Transverse colon (tissue), 4 donors: ENCODE measurements around the gene CDK8. TPM values are rescaled to one million over a fixed set of nuclear protein-coding genes. Genes with fewer than 3 reads are reported as not detected.

Source experiments
- DNase-seq: peaks from one replicate; pipeline ENCODE4 v3.0.0-alpha.2; 2019
- H3K27ac ChIP-seq, 4 donors: fragments of 200-600 bp; sonication (generic); 2 replicates each; pipeline ENCODE4 v1.5.1; 2016 to 2018; ENCODE audit warnings: inconsistent platforms in 4 of 4
- H3K27me3 ChIP-seq: fragments of 200-600 bp; sonication (generic); 2 replicates; pipeline ENCODE4 v1.5.1; 2017; ENCODE audit warnings: inconsistent platforms
- H3K36me3 ChIP-seq, 4 donors: fragments of 200-600 bp; sonication (generic); 2 replicates each; pipeline ENCODE4 v1.5.1; 2017 to 2019; ENCODE audit warnings: inconsistent platforms in 4 of 4
- H3K4me1 ChIP-seq, 4 donors: fragments of 200-600 bp; sonication (generic); 2 replicates each; pipeline ENCODE4 v1.5.1; 2017 to 2020; ENCODE audit warnings: inconsistent platforms in 4 of 4
- H3K4me3 ChIP-seq, 4 donors: fragments of 200-600 bp; sonication (generic); 1 replicate in 1 of 4; 2 replicates in 3 of 4; pipeline versions ENCODE4 v1.5.1 to v1.6.1; 2017 to 2019; ENCODE audit warnings: inconsistent platforms in 4 of 4
- H3K9me3 ChIP-seq, 2 donors: fragments of 200-600 bp; sonication (generic); 2 replicates each; pipeline ENCODE4 v1.5.1; 2017 to 2019; ENCODE audit warnings: inconsistent platforms in 2 of 2
- CTCF ChIP-seq, 5 experiments: fragments of 200-600 bp in 3 of 5; fragments of 450-650 bp in 2 of 5; sonication (generic) in 3 of 5; IDR thresholded peaks; 1 replicate in 2 of 5; 2 replicates in 3 of 5; pipeline ENCODE4 v1.5.1; 2016 to 2017; ENCODE audit warnings: antibody characterized with exemption in 5 of 5, inconsistent platforms in 3 of 5, mild to moderate bottlenecking in 2 of 5, moderate library complexity in 1 of 5
- EP300 ChIP-seq: sonication (generic); formaldehyde crosslinking; IDR thresholded peaks from one replicate; pipeline ENCODE4 v1.6.1; 2017; ENCODE audit warnings: antibody characterized with exemption, low read depth
- POLR2A ChIP-seq: fragments of 450-650 bp; IDR thresholded peaks from one replicate; pipeline ENCODE4 v1.6.1; 2016; ENCODE audit warnings: antibody characterized with exemption, mild to moderate bottlenecking, moderate library complexity
- POLR2AphosphoS5 ChIP-seq, 3 donors: sonication (generic); formaldehyde crosslinking; IDR thresholded peaks; one replicate each; pipeline ENCODE4 v1.6.1; 2016; ENCODE audit warnings: antibody characterized with exemption in 3 of 3
- WGBS, 2 donors: methylation state at CpG; one replicate each; pipeline ENCODE4 v1.1.5; 2018; ENCODE audit warnings: low coverage in 1 of 2; 5-methylcytosine and 5-hydroxymethylcytosine counted together
- in situ Hi-C, 4 donors: fragments of 200-750 bp; cut with MboI; loops; one replicate each; pipeline versions ENCODE4 v1.15.0 to v1.15.1; 2017; ENCODE audit warnings: low sequenced_read_pairs in 3 of 4, low pct_ligation_motif_present in 1 of 4, low pct_unique_long_range_greater_than_20kb in 1 of 4
- intact Hi-C: fragments of 100-400 bp; cut with DNase I; formaldehyde crosslinking; loops from one replicate; pipeline ENCODE4 v1.15.1; 2023; ENCODE audit warnings: low total_unique reads
- total RNA-seq, 4 donors: library from RNA; depleted of rRNA; stranded (reverse); fragments of >200 nt; gene quantifications; one replicate each; pipeline ENCODE4 v1.1.0, GENCODE V29; 2016

The CDK8 gene
- total RNA-seq, 4 donors from 2014 or later: 8.6 to 37.4 (median 22.3) TPM

GRCh38 chr13:26320766-26321165 is 66.8 kb downstream of the CDK8 start:
- peaks cover 0 to 16% (median 0%) of the 10 kb centered on the region in 4 donors for H3K4me1 ChIP-seq
- H3K36me3 ChIP-seq: no peaks in the 10 kb centered on the region
- in situ Hi-C loops: no loop called here
- no peak for DNase-seq
- intact Hi-C loops: no loop called here
- H3K27ac ChIP-seq: no peak overlapping the region
- TF ChIP-seq POLR2AphosphoS5 (IDR thresholded peaks at IDR 0.05): no peak
- TF ChIP-seq POLR2A: no peak
- TF ChIP-seq CTCF (IDR thresholded peaks at IDR 0.05): no peak
- TF ChIP-seq EP300: no peak
- H3K9me3 ChIP-seq: no peaks in the 10 kb centered on the region
- H3K4me3 ChIP-seq: no peak overlapping the region
- H3K27me3 ChIP-seq: no peaks in the 10 kb centered on the region

- no peak for TF ChIP-seq POLR2AphosphoS5 (IDR thresholded peaks at IDR 0.05)
- no peak for TF ChIP-seq CTCF (IDR thresholded peaks at IDR 0.05)
- no peak for TF ChIP-seq EP300
- TF ChIP-seq POLR2A: no peak
- Histone ChIP-seq H3K27ac (no peak overlapping the region), H3K36me3 (no peaks in the 10 kb centered on the region), H3K9me3 (no peaks in the 10 kb centered on the region), H3K4me1 (peaks cover 0 to 28% (median under 1%) of the 10 kb centered on the region in 4 donors), H3K4me3 (no peak overlapping the region), H3K27me3 (no peaks in the 10 kb centered on the region)
- no peak for DNase-seq
- intact Hi-C loops (no loop called here), in situ Hi-C loops (no loop called here)
- 45% methylated on average over 2 of the region's 2 CpGs; no CpG with 5 or more reads in 1 of the 2 donors for WGBS, 2 donors
Measured at GRCh38 chr13:26323127-26323526, 69.2 kb downstream of the CDK8 start.

- no peaks in the 10 kb centered on the region for H3K27me3 ChIP-seq
- no peaks in the 10 kb centered on the region for H3K9me3 ChIP-seq
- DNase-seq: no peak
- peaks cover 0 to 35% (median 6%) of the 10 kb centered on the region in 4 donors for H3K4me1 ChIP-seq
- intact Hi-C loops (no loop called here), in situ Hi-C loops (no loop called here)
- TF ChIP-seq POLR2A (no peak), EP300 (no peak), CTCF (IDR thresholded peaks at IDR 0.05) (no peak), POLR2AphosphoS5 (IDR thresholded peaks at IDR 0.05) (no peak)
- H3K36me3 ChIP-seq: no peaks in the 10 kb centered on the region
- 87 to 100% methylated on average over 1 of the region's 1 CpG for WGBS, 2 donors
- H3K27ac ChIP-seq: peak overlapping the region in 1 of 4 donors; percentile 4
- no peak overlapping the region for H3K4me3 ChIP-seq
Measured at GRCh38 chr13:26323764-26324163, 69.8 kb downstream of the CDK8 start.

- TF ChIP-seq EP300 (no peak), CTCF (IDR thresholded peaks at IDR 0.05) (no peak), POLR2A (no peak), POLR2AphosphoS5 (IDR thresholded peaks at IDR 0.05) (no peak)
- 65 to 80% methylated on average over 3 of the region's 3 CpGs for whole genome bisulfite sequencing, 2 donors
- H3K27me3 ChIP-seq: no peaks in the 10 kb centered on the region
- H3K9me3 ChIP-seq: no peaks in the 10 kb centered on the region
- H3K4me3 ChIP-seq: no peak overlapping the region
- peak overlapping the region in 2 of 4 donors; percentile 4 to 44 for H3K27ac ChIP-seq
- in situ Hi-C loops: no loop called here
- no peaks in the 10 kb centered on the region for H3K36me3 ChIP-seq
- peaks cover 0 to 35% (median 6%) of the 10 kb centered on the region in 4 donors for H3K4me1 ChIP-seq
- intact Hi-C loops: no loop called here
- no peak for DNase-seq
Measured at GRCh38 chr13:26324294-26324693, 70.4 kb downstream of the CDK8 start.
